Neural cell (in vitro differentiated cells): Measurements from ENCODE around the gene GRIN3B. TPM values are rescaled to one million over a fixed set of nuclear protein-coding genes. Genes with fewer than 3 reads are reported as not detected.

Experiments used
- H2AFZ ChIP-seq: fragments of 200-600, 300-800 bp; sonication (generic), shearing (Covaris generic); 2 replicates; pipeline ENCODE4 v1.6.0; 2014; ENCODE audit warnings: low read depth, mild to moderate bottlenecking, antibody characterized with exemption, low read length, moderate library complexity
- H3F3A ChIP-seq: fragments of 200-600 bp; shearing (Covaris generic); 2 replicates; pipeline ENCODE4 v1.6.1; 2016; ENCODE audit warnings: mild to moderate bottlenecking, moderate library complexity, mixed read lengths, antibody characterized with exemption, low read length; ENCODE audit not compliant: insufficient read depth, poor library complexity, severe bottlenecking
- H3K27ac ChIP-seq: fragments of 200-600, 300-800 bp; sonication (generic), shearing (Covaris generic); 2 replicates; pipeline ENCODE4 v1.5.1; 2014; ENCODE audit warnings: mild to moderate bottlenecking, low read length, moderate library complexity
- H3K27me3 ChIP-seq: fragments of 300-800, 200-600 bp; sonication (generic), shearing (Covaris generic); 2 replicates; pipeline ENCODE4 v1.6.0; 2014; ENCODE audit warnings: mild to moderate bottlenecking, low read depth, low read length, moderate library complexity; ENCODE audit not compliant: insufficient read depth
- H3K36me3 ChIP-seq: fragments of 300-800, 200-600 bp; sonication (generic), shearing (Covaris generic); 2 replicates; pipeline ENCODE4 v1.5.1; 2014; ENCODE audit warnings: mild to moderate bottlenecking, antibody characterized with exemption, low read length, moderate library complexity; ENCODE audit not compliant: insufficient read depth
- H3K4me2 ChIP-seq: fragments of 300-800, 200-600 bp; sonication (generic), shearing (Covaris generic); 2 replicates; pipeline ENCODE4 v1.6.0; 2014; ENCODE audit warnings: mild to moderate bottlenecking, low read length
- H3K4me3 ChIP-seq: fragments of 300-800, 200-600 bp; sonication (generic), shearing (Covaris generic); 2 replicates; pipeline ENCODE4 v1.5.1; 2014; ENCODE audit warnings: mild to moderate bottlenecking, low read length, moderate library complexity
- H3K79me2 ChIP-seq: fragments of 200-600 bp; shearing (Covaris generic); replicated peaks from 2 replicates; pipeline ENCODE4 v1.6.0; 2014; ENCODE audit warnings: mild to moderate bottlenecking, low read length, moderate library complexity; ENCODE audit not compliant: insufficient read depth
- H3K9ac ChIP-seq: fragments of 300-800, 200-600 bp; sonication (generic), shearing (Covaris generic); 2 replicates; pipeline ENCODE4 v1.6.1; 2016; ENCODE audit warnings: mild to moderate bottlenecking, low read length, mixed read lengths
- H3K9me2 ChIP-seq: fragments of 200-600 bp; shearing (Covaris generic); 2 replicates; pipeline ENCODE4 v1.6.1; 2016; ENCODE audit warnings: mild to moderate bottlenecking, low read length, mixed read lengths; ENCODE audit not compliant: insufficient read depth
- H3K9me3 ChIP-seq: fragments of 200-600, 300-800 bp; sonication (generic), shearing (Covaris generic); 2 replicates; pipeline ENCODE4 v1.6.1; 2016; ENCODE audit warnings: mild to moderate bottlenecking, mixed run types, low read length, moderate library complexity, mixed read lengths
- H4K20me1 ChIP-seq: fragments of 200-600 bp; shearing (Covaris generic); 2 replicates; pipeline ENCODE4 v1.6.1; 2016; ENCODE audit warnings: mild to moderate bottlenecking, mixed run types; ENCODE audit not compliant: insufficient read depth
- CTCF ChIP-seq: fragments of 450-650 bp; IDR thresholded peaks from 2 replicates; pipeline ENCODE4 v1.5.1; 2014; ENCODE audit warnings: antibody characterized with exemption, mild to moderate bottlenecking, moderate library complexity; ENCODE audit not compliant: poor library complexity, severe bottlenecking
- EP300 ChIP-seq: fragments of 450-650 bp; conservative IDR thresholded peaks from 2 replicates; pipeline ENCODE4 v1.6.1; 2014; ENCODE audit warnings: antibody characterized with exemption, mild to moderate bottlenecking, moderate library complexity; ENCODE audit not compliant: poor library complexity, severe bottlenecking
- EZH2 ChIP-seq: fragments of 200-600, 300-800 bp; shearing (Covaris generic), sonication (generic); IDR thresholded peaks from 2 replicates; pipeline ENCODE4 v1.6.1; 2014; ENCODE audit warnings: antibody characterized with exemption, low read length, borderline replicate concordance, mild to moderate bottlenecking; ENCODE audit not compliant: insufficient read depth, poor library complexity, severe bottlenecking
- MXI1 ChIP-seq: fragments of 450-650 bp; conservative IDR thresholded peaks from 2 replicates; pipeline ENCODE4 v1.6.1; 2014; ENCODE audit warnings: antibody characterized with exemption, mild to moderate bottlenecking; ENCODE audit not compliant: poor library complexity, severe bottlenecking
- POLR2AphosphoS5 ChIP-seq: IDR thresholded peaks from 2 replicates; pipeline ENCODE4 v1.6.1; 2012
- RAD21 ChIP-seq: fragments of 450-650 bp; conservative IDR thresholded peaks from 2 replicates; pipeline ENCODE4 v1.6.1; 2014; ENCODE audit warnings: antibody characterized with exemption, mild to moderate bottlenecking, moderate library complexity
- REST ChIP-seq: IDR thresholded peaks from 2 replicates; pipeline ENCODE4 v1.6.1; 2012; ENCODE audit warnings: borderline replicate concordance
- SMC3 ChIP-seq: fragments of 450-650 bp; conservative IDR thresholded peaks from 2 replicates; pipeline ENCODE4 v1.6.1; 2014; ENCODE audit warnings: antibody characterized with exemption, mild to moderate bottlenecking, moderate library complexity; ENCODE audit not compliant: poor library complexity
- TAF1 ChIP-seq: IDR thresholded peaks from 2 replicates; pipeline ENCODE4 v1.6.1; 2012; ENCODE audit warnings: low read depth
- polyA plus RNA-seq: library from polyadenylated mRNA; depleted of rRNA; stranded (reverse); fragments of >200 nt; gene quantifications from 2 replicates; pipeline ENCODE4 v1.2.3, GENCODE V29; 2014

Gene GRIN3B
- polyA plus RNA-seq, 1 donor from 2014 or later = 0.46 TPM

- Histone ChIP-seq H2AFZ (no peak overlapping the region), H3K36me3 (no peaks in the 10 kb centered on the region), H3F3A (no peaks in the 10 kb centered on the region), H4K20me1 (peaks cover 12% of the 10 kb centered on the region), H3K79me2 (peaks cover 43% of the 10 kb centered on the region), H3K4me3 (peak overlapping the region; percentile 7), H3K27ac (no peak overlapping the region), H3K9me2 (no peaks in the 10 kb centered on the region), H3K9me3 (no peaks in the 10 kb centered on the region), H3K4me2 (no peak overlapping the region), H3K9ac (peak overlapping the region; percentile 16), H3K27me3 (no peaks in the 10 kb centered on the region)
- TF ChIP-seq TAF1 (no peak), EP300 (no peak), REST (no peak), POLR2AphosphoS5 (no peak), RAD21 (no peak), EZH2 (no peak), CTCF (no peak), SMC3 (no peak), MXI1 (no peak)
Measured at GRCh38 chr19:1017115-1017905, 17.1 kb downstream of the GRIN3B start.

- H3K4me2 ChIP-seq = no peak overlapping the region
- H3K79me2 ChIP-seq = peaks cover 43% of the 10 kb centered on the region
Measured at GRCh38 chr19:1017906-1018305, 17.7 kb downstream of the GRIN3B start.

More at GRCh38 chr19:1017906-1018305, 17.7 kb downstream of the GRIN3B start:
- Histone ChIP-seq H3K27ac (no peak overlapping the region), H3K9me2 (no peaks in the 10 kb centered on the region), H3K27me3 (no peaks in the 10 kb centered on the region), H3K36me3 (no peaks in the 10 kb centered on the region), H3K9me3 (no peaks in the 10 kb centered on the region), H4K20me1 (peaks cover 12% of the 10 kb centered on the region), H3K4me3 (peak overlapping the region; percentile 16), H3K9ac (peak overlapping the region; percentile 16), H2AFZ (no peak overlapping the region), H3F3A (no peaks in the 10 kb centered on the region)
- TF ChIP-seq TAF1 = no peak
- TF ChIP-seq SMC3 = no peak
- no peak for TF ChIP-seq POLR2AphosphoS5
- TF ChIP-seq EZH2 = no peak
- TF ChIP-seq EP300 = no peak
- no peak for TF ChIP-seq RAD21
- no peak for TF ChIP-seq MXI1
- TF ChIP-seq REST = no peak
- TF ChIP-seq CTCF = no peak
